Activated T-cell treated with anti-CD3 and anti-CD28 coated beads for 1 hour (primary cell): ENCODE measurements around the gene MARCO.

Experiments used
- DNase-seq: peaks from one replicate; pipeline ENCODE4 v3.0.0-alpha.2; 2020; ENCODE audit warnings: low read depth

MARCO gene, protein sequence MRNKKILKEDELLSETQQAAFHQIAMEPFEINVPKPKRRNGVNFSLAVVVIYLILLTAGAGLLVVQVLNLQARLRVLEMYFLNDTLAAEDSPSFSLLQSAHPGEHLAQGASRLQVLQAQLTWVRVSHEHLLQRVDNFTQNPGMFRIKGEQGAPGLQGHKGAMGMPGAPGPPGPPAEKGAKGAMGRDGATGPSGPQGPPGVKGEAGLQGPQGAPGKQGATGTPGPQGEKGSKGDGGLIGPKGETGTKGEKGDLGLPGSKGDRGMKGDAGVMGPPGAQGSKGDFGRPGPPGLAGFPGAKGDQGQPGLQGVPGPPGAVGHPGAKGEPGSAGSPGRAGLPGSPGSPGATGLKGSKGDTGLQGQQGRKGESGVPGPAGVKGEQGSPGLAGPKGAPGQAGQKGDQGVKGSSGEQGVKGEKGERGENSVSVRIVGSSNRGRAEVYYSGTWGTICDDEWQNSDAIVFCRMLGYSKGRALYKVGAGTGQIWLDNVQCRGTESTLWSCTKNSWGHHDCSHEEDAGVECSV

DNA sequence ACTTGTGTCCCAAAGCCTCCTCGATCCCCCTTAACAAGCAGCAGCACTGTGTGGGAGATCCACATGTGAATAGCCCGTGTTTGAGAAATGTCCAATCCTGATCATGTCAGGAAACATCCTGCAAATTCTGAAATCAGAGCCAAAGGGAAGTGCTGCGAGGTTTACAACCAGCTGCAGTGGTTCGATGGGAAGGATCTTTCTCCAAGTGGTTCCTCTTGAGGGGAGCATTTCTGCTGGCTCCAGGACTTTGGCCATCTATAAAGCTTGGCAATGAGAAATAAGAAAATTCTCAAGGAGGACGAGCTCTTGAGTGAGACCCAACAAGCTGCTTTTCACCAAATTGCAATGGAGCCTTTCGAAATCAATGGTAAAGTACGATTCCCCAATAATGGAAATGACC lies at the start of gene MARCO:
Gene MARCO (plus strand): TSS at position 164 of the 400 bp plus-strand sequence. CDS start 107 bp downstream, at position 271.
- DNase-seq = no peak

DNA sequence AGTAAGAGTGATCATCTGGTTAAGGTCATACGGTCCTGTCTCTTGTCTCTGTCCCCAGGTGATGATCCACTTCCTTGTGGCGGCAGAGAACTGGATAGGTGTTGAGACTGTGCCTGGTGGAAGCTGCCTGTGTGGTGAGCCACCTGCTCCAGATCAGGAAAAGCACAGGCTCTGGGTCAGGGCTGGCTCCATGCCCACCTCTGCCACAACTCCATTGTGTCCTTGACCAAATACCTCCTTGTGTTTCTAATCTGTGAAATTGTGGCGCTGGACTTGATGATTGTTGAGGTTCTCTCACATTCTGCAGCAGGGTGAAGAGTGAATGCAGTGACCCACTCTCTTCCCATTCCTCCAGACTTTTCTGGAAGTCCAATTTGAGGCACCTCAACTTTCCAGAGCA lies 48.9 kb upstream of the MARCO start:
- DNase-seq = no peak

- DNase-seq = no peak
Measured at GRCh38 chr2:118902266-118903028, 39.5 kb upstream of the MARCO start.

- DNase-seq = no peak
Measured at GRCh38 chr2:118903029-118903351, 39.0 kb upstream of the MARCO start.

DNA sequence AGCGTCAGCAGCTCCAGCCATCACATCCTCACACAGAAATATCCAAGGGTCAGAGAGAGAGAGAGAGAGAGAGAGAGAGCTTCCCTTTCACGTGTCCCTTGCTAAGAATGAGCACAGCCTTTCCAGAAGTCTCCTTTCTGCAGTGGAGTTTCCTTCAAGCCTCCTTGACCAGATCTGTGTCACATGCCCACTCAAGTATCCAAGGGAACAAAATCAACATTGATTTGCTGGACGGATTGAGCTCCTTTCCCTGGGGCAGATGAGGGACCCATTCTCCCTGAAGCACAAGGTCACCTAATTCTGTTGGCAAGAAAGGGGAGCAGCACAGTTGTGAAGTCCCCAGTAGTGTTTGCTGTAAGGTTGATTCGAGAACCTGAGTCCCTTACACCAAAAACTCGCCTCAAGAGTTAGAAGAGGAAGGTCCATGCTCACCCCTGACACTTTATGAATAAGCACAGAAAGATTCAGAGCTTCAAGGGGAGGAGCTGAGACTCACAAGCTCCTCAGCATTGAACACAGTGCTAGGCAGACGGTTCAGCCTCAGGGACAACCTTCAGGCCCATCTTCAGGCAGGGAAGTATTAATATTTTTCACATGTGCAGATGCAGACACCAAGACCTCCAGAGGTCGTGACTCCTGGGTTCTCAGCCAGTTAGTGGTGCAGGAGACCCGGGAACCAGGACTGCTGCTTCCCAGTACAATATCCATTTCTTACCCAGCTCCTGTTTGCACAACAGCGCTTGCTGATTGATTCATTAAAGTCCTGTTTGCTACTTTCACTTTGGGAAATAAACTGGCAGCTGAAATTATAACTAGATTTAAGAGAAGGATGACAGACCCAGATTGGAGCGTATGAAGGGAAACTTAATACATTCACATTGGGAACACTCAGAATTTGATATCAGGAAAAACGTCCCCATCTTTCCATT lies 38.2 kb upstream of the MARCO start:
- no peak for DNase-seq

- no peak for DNase-seq
Measured at GRCh38 chr2:118905206-118905605, 36.8 kb upstream of the MARCO start.

- DNase-seq = no peak
Measured at GRCh38 chr2:118906186-118906585, 35.8 kb upstream of the MARCO start.

DNA sequence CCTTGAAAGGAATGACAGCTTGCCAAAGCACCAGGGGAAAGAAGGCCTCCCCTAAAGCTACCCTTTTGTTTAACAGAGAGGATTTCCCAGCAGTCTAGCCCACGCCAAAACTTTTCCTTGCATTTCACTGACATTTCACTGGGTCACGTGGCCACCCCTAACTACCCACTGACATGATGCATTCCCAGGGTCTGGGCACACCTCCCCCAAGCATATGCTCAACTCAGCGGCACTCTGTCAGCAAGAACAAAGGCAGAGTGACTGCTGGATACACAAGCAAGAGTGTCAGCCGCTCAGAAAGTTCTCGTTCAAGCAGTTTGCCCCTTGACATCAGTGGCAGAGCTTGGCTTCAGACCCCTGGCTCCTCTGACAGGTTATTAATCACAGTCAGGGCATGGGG lies 34.2 kb upstream of the MARCO start:
- no peak for DNase-seq

DNA sequence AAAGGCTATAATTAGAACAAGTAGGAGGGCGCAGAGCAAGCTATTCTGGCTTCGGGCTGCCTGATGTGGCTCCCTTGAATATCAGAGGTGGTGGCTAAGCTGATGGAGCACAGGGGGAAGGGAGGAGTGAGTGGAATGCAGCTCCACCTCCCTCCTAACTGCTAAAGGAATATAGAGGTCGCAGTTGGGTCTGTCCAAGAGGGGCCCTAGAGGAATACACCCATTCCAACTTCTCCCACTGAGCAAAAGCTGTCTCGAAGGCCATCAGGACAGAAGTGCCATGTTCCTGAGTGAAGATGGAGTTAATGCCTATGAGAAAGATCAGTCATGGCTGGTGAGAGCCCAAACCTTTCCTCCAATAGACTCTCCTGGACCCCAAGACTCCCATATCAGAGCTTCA lies 32.8 kb upstream of the MARCO start:
- no peak for DNase-seq

GRCh38 chr2:118911166-118911856 lies 30.7 kb upstream of the MARCO start:
- DNase-seq = no peak

DNA sequence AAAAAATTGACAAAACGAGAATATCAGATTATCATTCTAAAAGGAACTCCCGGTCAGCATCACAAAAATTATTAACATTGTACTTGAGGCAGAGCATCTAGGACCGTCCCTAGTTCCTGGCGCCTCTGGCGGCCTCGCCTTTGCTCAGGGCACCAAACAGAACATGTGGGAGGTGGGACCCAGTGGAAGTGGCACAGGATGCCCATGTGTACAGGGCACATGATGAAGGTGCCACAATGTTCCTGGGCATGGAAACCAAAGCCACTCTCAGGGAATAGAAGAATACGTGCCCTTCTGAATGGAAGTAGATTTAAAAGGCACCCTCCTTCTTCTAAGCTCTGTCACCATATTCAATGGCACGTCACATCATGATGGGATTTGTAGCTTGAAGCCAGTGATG lies 30.1 kb upstream of the MARCO start:
- no peak for DNase-seq

- DNase-seq = no peak
Measured at GRCh38 chr2:118913131-118913802, 28.7 kb upstream of the MARCO start.

DNA sequence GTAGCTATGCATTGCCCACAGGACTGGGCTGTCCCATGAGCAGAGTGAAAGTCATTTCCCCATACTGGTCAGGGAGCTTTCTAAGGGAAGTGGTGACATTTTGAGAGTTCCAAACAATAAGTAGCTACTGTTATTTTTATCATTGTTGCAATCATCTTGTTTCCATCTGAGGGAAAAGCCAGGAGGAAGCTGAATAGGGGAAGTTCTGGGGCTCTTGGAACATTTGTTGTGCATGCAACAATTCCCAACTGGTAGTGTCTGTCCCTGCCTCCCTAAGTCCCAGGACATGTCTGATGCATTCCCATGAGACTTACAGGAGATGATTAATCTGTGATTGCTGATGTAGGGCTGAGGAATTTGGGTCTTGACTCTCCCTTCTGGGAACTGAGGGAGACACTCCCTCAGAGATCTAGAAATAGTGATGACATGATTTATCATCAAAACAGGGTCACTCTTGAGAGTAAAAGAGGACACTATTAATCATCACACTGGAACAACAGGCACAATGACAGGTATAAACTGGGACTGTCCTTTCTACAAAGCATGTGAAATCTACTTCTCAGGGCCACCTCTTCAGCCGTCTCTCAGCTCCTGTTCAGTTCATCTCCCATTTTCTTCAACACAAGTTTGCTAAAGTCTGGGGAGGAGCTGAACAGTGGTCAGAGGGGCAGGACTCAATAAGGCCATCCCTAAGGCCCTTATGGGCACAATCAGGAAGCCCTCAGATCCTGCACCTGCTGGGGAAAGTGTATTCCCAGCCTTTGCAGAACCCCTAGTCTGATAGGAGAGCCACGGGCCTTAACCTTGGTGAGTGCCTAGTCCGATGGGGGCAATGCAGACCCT lies 28.0 kb upstream of the MARCO start:
- no peak for DNase-seq

DNA sequence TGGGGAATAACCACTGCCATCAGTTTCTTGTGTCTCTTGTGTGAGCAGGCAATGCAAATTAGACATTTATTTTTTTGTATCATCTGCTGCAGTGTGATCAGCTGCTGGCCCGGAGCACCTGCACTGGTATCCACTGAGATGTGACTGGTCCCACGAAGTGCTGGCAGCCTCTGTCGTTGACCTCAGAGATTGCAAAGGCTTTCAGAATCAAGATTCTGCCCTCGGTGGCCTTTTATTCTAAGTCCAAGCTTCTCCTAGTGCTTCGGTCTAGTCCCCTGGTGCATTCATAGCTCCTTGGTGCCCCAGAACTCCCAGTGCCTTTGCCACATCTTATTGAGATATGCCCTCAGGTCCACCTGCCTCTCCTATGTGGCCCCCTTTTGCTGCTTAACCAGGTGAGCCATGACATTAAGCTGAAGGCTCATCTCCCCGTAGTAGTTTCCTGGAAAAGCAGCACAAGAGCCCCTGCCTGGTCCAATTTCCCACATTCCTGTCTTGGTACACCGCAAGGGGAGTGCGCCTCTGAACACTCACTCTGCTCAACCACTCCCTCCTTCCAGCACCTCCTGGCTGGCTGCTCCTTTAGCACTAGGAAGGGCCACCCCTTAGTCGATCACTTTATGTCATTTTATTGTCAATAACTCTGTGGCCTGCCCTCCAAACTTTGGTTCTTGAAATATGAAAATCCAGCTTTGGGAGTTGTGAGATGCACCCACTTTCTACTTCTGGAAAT lies 27.1 kb upstream of the MARCO start:
- DNase-seq = no peak

DNA sequence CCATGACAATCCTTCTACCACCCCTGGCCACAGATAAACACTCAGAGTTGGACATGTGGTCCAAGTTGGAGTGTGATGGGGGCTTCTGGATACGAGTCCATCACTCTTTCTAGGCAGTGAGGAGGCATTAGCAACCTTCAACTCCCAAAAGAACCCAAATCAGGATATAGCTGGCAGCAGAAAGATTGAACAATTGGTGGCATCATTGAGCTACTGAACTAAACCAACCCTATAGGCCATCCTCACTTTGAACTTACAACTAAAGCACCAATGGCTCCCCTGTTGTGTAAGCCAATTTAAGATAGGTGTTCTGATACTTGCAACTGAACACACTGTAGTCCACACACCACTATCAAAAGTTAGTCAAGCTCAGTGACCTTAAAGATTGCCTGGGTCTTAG lies 24.0 kb upstream of the MARCO start:
- DNase-seq = no peak

GRCh38 chr2:118921646-118922045 lies 20.3 kb upstream of the MARCO start:
- DNase-seq = no peak

DNA sequence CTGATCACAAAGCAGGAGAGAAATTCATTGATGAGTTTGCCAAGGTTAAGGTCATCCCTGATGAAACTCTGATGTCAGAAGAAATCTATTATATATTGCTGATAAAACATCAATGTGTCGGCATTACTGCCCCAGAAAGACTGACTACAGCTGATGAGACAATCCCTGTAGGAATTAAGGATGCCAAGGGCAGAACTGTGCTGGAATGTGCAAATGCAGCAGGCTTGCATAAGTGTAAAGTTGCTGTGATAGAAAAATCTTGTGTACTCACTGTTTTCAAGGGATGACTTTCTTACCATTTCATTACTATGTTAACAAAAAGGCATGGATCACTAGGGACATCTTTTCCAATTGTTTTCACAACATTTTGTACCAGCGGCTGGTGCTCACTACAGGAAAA lies 19.7 kb upstream of the MARCO start:
- no peak for DNase-seq

- no peak for DNase-seq
Measured at GRCh38 chr2:118923371-118923770, 18.6 kb upstream of the MARCO start.

DNA sequence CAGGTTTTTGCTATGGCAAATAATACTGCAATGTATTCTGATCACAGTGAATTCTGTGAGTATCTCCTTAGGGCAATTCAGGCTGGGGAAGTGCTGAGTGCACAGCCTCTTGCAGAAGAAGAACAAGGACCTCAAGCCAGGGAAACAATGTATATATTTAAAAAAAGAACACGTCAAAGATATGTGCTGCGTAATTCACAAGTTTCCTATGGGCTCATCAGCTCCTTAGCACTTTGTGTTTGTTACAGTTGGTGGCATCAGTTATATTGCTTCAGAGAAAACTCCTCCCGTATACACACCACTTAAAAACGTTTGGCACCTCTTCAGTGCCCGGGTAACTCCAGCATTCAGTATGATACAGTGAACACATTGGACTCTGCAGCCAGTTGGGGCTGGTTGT lies 16.5 kb upstream of the MARCO start:
- DNase-seq = no peak
